ENCODE measurements around the gene PCNP.
"Not testable (repeated sequence)": the region's sequence is repeated elsewhere in the genome, so short reads cannot be mapped to it uniquely, and the experiment has no call there.

Gene PCNP

DNA sequence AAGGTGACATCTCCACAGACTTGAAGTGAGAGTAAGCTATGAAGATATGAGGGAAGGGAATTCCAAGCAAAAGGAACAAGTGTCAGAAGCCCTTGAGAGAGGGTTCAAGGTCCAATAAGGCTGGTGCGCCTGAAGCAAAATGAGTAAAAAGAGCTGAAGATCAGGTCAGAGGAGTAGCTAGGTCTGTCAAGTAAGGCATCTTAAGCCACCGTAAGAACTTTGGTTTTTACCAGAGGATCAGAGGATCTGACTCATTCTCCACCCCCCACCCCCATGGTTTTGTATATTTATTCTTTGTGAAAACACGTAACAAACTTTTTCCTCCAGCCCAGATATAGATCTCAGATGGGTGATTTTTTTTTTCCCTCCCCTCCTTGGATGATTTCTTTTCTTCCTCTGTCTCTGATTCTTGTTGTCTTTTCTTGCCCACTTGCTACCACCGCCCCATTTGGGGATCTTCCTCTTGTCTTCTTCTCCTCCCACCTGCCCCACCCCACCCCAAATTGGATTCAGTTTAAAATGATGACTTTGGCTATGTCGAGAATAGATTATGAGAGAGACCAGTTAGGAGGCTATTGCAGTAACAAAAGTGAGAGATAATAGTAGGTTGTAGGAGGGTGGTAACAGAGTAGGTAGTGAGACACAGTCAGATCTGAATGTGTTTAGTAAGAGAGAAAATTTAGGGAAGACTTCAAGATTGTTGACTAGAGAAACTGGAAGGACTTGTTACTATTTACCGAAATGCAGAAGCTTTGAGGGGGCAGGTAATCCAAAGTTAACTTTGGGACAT is 6.3 kb upstream of the PCNP start:
- no peak for DNase-seq (ENCODE audit: low spot score)

- peak; percentile 32 for DNase-seq (ENCODE audit: low spot score)
These were observed 2.7 kb upstream of the PCNP start for GRCh38 chr3:101571028-101571895.

- DNase-seq (ENCODE audit: low spot score) = peak; percentile 53
These were observed 570 bp downstream of the PCNP start for GRCh38 chr3:101574388-101575112.

DNA sequence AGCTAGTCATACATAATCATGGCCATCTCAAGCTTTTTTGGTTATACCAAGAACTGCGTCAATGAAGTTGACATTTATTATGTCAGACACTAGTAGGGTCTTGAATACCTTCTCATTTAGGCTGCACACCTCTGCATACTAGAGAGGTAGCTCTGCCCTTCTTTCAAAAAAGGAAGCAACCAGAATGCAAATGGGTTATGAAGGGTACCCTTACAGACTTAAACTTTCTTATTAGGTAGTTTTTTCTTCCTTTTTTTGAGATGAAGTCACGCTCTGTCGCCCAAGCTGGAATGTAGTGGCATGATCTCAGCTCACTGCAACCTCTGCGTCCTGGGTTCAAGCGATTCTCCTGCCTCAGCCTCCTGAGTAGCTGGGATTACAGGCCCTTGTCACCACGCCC is 3.3 kb downstream of the PCNP start:
- DNase-seq (ENCODE audit: low spot score) = no peak

DNA sequence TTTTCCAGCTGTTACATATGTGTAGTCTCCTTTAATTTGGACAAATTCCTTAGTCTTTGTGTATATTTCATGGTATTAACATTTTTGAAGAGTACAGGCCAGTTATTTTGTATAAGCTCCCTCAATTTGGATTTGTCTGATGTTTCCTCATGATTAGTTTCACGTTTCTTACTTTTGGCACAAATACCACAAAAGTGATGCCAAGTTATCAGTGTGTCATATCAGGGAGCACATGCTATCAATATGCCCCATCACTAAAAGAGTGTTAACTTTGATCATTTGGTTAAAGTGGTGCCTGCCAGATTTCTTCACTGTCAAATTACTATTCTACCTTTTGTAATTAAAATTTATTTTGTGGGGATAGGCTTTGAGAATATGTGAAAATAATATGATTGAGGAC is 14.6 kb downstream of the PCNP start:
- no peak for DNase-seq (ENCODE audit: low spot score)

- DNase-seq (ENCODE audit: low spot score) = no peak
These were observed 17.1 kb downstream of the PCNP start for GRCh38 chr3:101591071-101591470.

DNA sequence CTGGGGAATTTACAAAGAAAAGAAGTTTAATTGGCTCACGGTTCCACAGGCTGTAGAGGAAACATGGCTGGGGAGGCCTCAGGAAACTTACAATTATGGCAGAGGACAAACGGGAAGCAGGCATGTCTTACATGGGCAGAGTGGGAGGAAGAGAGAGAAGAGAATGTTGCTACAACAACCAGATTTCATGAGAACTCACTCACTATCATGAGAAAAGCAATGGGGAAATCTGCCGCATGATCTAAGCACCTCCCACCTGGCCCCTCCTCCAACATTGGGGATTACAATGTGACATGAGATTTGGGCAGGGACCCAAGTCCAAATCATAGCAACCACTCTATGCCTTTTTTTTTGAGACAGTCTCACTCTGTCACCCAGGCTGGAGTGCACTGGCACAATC is 28.8 kb downstream of the PCNP start:
- no peak for DNase-seq (ENCODE audit: low spot score)

GRCh38 chr3:101603184-101603583 is 29.2 kb downstream of the PCNP start:
- DNase-seq (ENCODE audit: low spot score) = no peak

- not testable (repeated sequence) for DNase-seq (ENCODE audit: low spot score)
These were observed 31.4 kb downstream of the PCNP start for GRCh38 chr3:101605398-101605797.

DNA sequence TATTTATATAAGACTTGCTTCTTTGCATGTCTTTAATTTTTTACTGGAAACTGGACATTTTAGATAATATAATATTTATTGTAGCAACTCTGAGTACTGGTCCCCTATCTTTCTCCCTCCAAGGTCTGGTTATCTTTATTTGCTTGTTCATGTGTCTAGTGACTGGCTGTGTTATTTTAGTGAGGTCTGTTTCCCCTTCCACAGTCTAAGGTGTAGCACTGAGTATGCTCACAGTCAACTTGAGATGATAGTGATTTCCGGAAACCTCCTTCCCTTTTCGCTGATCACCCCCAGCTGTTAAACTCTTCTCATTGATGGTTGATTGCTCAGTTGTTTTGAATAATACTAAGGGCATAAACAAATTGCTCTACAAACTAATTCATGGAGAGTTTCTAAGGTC is 37.0 kb downstream of the PCNP start:
- DNase-seq (ENCODE audit: low spot score) = no peak

DNA sequence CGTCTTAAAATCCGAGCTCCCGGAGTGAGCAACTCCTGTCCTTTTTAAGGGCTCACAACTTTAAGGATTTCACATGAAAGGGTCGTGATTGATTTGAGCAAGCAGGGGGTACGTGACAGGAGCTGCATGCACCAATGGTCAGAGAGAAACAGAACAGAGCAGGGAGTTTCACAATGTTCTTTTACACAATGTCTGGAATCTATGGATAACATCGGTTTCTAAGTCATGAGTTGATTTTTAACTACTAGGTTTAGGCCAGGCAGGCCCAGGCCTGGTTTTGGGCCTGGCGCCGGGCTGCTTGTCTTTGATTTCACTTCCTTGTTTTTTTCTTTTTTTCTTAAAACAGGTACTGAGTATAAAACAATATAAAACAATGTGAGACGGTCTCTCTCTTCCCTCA is 39.0 kb downstream of the PCNP start:
- DNase-seq (ENCODE audit: low spot score) = not testable (repeated sequence)

DNA sequence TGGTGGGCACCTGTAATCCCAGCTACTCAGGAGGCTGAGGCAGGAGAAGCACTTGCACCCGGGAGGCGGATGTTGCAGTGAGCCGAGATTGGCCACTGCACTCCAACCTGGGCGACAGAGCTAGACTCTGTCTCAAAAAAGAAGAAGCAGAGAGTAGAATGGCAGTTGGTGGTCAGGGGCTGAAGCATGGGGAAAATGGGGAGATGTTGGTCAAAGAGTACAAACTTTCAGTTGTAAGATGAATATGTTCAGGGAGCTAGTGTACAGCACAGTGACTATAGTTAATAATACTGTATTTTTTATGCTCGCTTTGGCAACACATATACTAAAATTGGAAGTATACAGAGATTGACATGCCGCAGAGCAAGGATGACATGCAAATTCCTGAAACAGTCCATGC is 41.5 kb downstream of the PCNP start:
- no peak for DNase-seq (ENCODE audit: low spot score)

GRCh38 chr3:101617478-101617877 is 43.5 kb downstream of the PCNP start:
- DNase-seq (ENCODE audit: low spot score) = no peak

DNA sequence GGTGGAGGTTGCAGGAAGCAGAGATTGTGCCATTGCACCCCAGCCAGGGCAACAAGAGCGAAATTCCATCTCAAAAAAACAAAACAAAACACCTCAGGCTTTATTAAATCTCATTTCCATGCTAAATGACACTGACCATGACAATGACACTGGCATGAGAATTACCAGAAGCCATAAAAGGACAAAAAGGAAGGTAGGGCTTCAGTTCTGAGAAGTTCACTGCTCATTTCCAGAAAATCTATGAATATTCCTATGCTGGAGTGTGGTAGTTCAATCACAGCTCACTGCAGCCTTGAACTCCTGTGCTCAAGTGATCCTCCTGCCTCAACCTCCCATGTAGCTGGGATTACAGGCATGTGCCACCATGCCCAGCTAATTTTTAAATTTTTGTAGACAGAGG is 44.7 kb downstream of the PCNP start:
- no peak for DNase-seq (ENCODE audit: low spot score)

DNA sequence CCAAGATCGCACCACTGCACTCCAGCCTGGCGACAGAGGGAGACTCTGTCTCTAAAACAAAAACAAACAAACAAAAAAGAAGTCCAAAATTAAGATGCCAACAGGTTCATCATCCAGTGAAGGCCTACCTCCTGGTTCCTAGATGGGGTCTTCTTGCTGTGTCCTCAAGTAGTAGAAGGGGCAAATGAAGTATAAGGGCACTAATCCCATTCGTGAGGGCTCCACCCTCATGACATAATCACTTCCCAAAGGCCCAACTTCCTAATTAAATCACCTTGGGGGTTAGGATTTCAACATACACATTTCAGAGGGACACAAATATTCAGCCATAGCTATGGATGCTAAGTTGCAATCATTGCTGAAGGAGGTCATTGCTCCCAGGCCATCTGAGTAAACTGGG is 45.8 kb downstream of the PCNP start:
- DNase-seq (ENCODE audit: low spot score) = no peak

DNA sequence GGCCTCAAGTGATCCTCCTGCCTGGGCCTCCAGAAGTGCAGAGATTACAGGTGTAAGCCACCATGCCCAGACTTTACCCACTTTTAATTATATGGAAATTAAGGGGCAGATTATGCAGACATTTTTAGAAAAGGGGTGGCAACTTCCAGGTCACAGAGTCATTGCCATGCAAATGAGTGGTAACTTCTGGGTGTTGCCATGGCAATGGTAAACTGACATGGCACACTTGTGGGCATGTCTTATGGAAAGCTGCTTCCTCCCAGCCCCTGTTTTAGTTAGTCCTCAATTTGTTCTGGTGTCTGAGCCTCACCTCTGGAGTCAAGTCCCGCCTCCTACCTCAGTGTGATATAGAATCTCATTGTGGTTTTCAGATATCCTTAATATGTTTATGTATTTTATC is 49.7 kb downstream of the PCNP start:
- no peak for DNase-seq (ENCODE audit: low spot score)

- no peak for DNase-seq (ENCODE audit: low spot score)
These were observed 50.9 kb downstream of the PCNP start for GRCh38 chr3:101624857-101625256.

DNA sequence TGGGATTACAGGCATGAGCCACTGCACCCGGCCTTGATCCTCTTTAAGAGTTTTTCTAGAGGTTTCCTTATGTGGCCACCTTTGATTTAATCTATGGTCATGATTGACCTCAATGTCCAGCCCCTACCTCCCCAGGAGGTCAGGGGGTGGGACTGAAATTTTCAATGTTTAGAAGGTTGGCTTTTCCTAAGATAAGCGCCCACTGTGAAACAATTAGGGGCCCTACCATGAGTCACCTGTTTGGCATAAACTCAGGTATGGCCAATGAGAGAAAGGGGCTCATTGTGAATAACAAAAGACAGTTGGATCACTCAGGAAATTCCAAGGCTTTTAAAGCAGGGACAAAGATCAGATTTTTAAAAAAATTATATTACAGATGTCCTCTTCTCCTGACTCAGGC is 51.9 kb downstream of the PCNP start:
- DNase-seq (ENCODE audit: low spot score) = no peak

- no peak for DNase-seq (ENCODE audit: low spot score)
These were observed 55.2 kb downstream of the PCNP start for GRCh38 chr3:101629219-101629618.

- no peak for DNase-seq (ENCODE audit: low spot score)
These were observed 57.3 kb downstream of the PCNP start for GRCh38 chr3:101631098-101631796.

DNA sequence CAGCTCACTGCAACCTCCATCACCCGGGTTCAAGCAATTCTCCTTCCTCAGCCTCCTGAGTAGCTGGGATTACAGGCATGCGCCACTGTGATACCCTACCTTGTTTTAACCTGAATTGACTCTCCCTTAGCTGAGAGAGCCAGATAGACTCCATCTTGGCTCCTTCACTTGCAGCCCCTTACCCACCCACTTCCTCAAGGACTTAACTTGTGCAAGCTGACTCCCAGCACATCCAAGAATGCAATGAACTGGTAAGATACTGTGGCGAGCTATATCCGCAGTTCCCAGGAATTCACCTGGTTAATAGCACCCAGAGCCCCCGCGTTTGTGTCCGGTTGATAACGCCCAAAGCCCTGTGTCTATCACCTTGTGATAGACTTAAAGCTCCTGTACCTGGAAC is 58.0 kb downstream of the PCNP start:
- DNase-seq (ENCODE audit: low spot score) = not testable (repeated sequence)

GRCh38 chr3:101632586-101632985 is 58.6 kb downstream of the PCNP start:
- DNase-seq (ENCODE audit: low spot score) = no peak
